Measurements from ENCODE around the gene SMTN. TPM values are rescaled to one million over a fixed set of nuclear protein-coding genes. Genes with fewer than 3 reads are reported as not detected.
"Not testable (repeated sequence)": the region's sequence is repeated elsewhere in the genome, so short reads cannot be mapped to it uniquely, and the experiment has no call there.

The SMTN gene
- total RNA-seq, 1 donor from 2014 or later = 40.8 TPM

GRCh38 chr22:31062566-31063230, 18.4 kb upstream of the SMTN start:
- TF ChIP-seq CTCF (IDR thresholded peaks at IDR 0.05; ENCODE audit: unreplicated experiment) = no peak

GRCh38 chr22:31064369-31064768, 16.7 kb upstream of the SMTN start:
- no peaks in the 10 kb centered on the region for H3K36me3 Mint-ChIP-seq (ENCODE audit: insufficient read depth)
- no peak overlapping the region for H3K27ac Mint-ChIP-seq
- H3K27me3 Mint-ChIP-seq = no peaks in the 10 kb centered on the region
- TF ChIP-seq CTCF (IDR thresholded peaks at IDR 0.05; ENCODE audit: unreplicated experiment) = no peak
- H3K4me3 Mint-ChIP-seq (ENCODE audit: low read depth) = no peak overlapping the region
- no peak for DNase-seq (ENCODE audit: low spot score, unreplicated experiment)
- H3K9me3 Mint-ChIP-seq (ENCODE audit: low read depth) = peaks cover 6% of the 10 kb centered on the region
- peaks cover 5% of the 10 kb centered on the region for H3K4me1 Mint-ChIP-seq (ENCODE audit: low read depth)

More at GRCh38 chr22:31062566-31063230, 18.4 kb upstream of the SMTN start:
- H3K4me3 Mint-ChIP-seq (ENCODE audit: low read depth) = no peak overlapping the region
- no peaks in the 10 kb centered on the region for H3K4me1 Mint-ChIP-seq (ENCODE audit: low read depth)
- no peak overlapping the region for H3K27ac Mint-ChIP-seq
- H3K27me3 Mint-ChIP-seq = no peaks in the 10 kb centered on the region
- no peak for DNase-seq (ENCODE audit: low spot score, unreplicated experiment)
- peaks cover 6% of the 10 kb centered on the region for H3K9me3 Mint-ChIP-seq (ENCODE audit: low read depth)
- no peaks in the 10 kb centered on the region for H3K36me3 Mint-ChIP-seq (ENCODE audit: insufficient read depth)

GRCh38 chr22:31068970-31069369, 12.1 kb upstream of the SMTN start:
- no peak overlapping the region for H3K27ac Mint-ChIP-seq
- no peak overlapping the region for H3K4me3 Mint-ChIP-seq (ENCODE audit: low read depth)
- H3K4me1 Mint-ChIP-seq (ENCODE audit: low read depth) = peaks cover 5% of the 10 kb centered on the region
- H3K27me3 Mint-ChIP-seq = no peaks in the 10 kb centered on the region
- peaks cover 2% of the 10 kb centered on the region for H3K9me3 Mint-ChIP-seq (ENCODE audit: low read depth)
- DNase-seq (ENCODE audit: low spot score, unreplicated experiment) = no peak
- H3K36me3 Mint-ChIP-seq (ENCODE audit: insufficient read depth) = no peaks in the 10 kb centered on the region
- TF ChIP-seq CTCF (IDR thresholded peaks at IDR 0.05; ENCODE audit: unreplicated experiment) = no peak

GRCh38 chr22:31069691-31070314, 11.3 kb upstream of the SMTN start:
- not testable (repeated sequence) for H3K27me3 Mint-ChIP-seq

GRCh38 chr22:31073125-31073524, 8.0 kb upstream of the SMTN start:
- H3K4me3 Mint-ChIP-seq (ENCODE audit: low read depth); H3K9me3 Mint-ChIP-seq (ENCODE audit: low read depth); DNase-seq (ENCODE audit: low spot score, unreplicated experiment); H3K36me3 Mint-ChIP-seq (ENCODE audit: insufficient read depth); H3K27me3 Mint-ChIP-seq; H3K27ac Mint-ChIP-seq; H3K4me1 Mint-ChIP-seq (ENCODE audit: low read depth): not testable (repeated sequence)

More at GRCh38 chr22:31069691-31070314, 11.3 kb upstream of the SMTN start:
- not testable (repeated sequence) for DNase-seq (ENCODE audit: low spot score, unreplicated experiment); H3K27ac Mint-ChIP-seq; H3K36me3 Mint-ChIP-seq (ENCODE audit: insufficient read depth); H3K4me1 Mint-ChIP-seq (ENCODE audit: low read depth); H3K4me3 Mint-ChIP-seq (ENCODE audit: low read depth); H3K9me3 Mint-ChIP-seq (ENCODE audit: low read depth)

- H3K36me3 Mint-ChIP-seq (ENCODE audit: insufficient read depth); DNase-seq (ENCODE audit: low spot score, unreplicated experiment); H3K4me1 Mint-ChIP-seq (ENCODE audit: low read depth); H3K27ac Mint-ChIP-seq; H3K27me3 Mint-ChIP-seq; H3K9me3 Mint-ChIP-seq (ENCODE audit: low read depth); H3K4me3 Mint-ChIP-seq (ENCODE audit: low read depth): not testable (repeated sequence)
These were observed 7.5 kb upstream of the SMTN start for GRCh38 chr22:31073545-31074145.
